ENCODE measurements around the gene ERP44. TPM values are rescaled to one million over a fixed set of nuclear protein-coding genes. Genes with fewer than 3 reads are reported as not detected.
A peak's percentile ranks its signal among the peaks of the same experiment; 100 is the strongest.
"Not testable (repeated sequence)": the region's sequence is repeated elsewhere in the genome, so short reads cannot be mapped to it uniquely, and the experiment has no call there.

Gene ERP44
- polyA plus RNA-seq, 4 donors, result 11.9 to 43.6 (median 21.1) TPM

DNA sequence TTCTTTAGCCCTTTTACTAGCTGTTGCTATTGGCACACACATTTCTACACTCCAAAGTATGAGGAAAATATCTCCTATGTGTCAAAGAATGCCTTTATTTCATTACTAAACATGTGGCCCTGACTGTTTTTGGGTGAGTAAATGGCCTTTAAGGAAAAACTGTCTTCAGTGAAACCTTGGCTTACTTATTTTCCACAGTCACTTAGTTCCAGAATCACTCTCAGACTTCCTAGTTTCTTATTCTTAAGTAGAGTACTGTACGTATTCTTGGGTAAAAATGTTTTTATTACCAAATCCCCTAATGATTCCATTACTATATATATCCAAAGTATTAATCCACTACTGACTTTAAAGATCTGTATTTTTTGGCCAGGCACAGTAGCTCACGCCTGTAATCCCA is 27.5 kb downstream of the ERP44 start:
- DNase-seq, result no peak
- no peaks in the 10 kb centered on the region for H3K36me3 ChIP-seq (ENCODE audit: control insufficient read depth in 3 of 3, insufficient read depth in 2 of 3, low read depth in 1 of 3, low read length in 3 of 3)
- H3K4me3 ChIP-seq (ENCODE audit: low read depth in 1 of 3, low read length in 3 of 3), result no peak overlapping the region
- peaks cover 0 to 5% (median 3%) of the 10 kb centered on the region in 3 donors for H3K4me1 ChIP-seq (ENCODE audit: control insufficient read depth in 3 of 3, insufficient read depth in 2 of 3, low read depth in 1 of 3, low read length in 2 of 3)
- H3K27me3 ChIP-seq (ENCODE audit: control insufficient read depth in 3 of 3, insufficient read depth in 3 of 3, low read length in 3 of 3), result no peaks in the 10 kb centered on the region
- no peaks in the 10 kb centered on the region for H3K9me3 ChIP-seq (ENCODE audit: control insufficient read depth in 2 of 2, insufficient read depth in 1 of 2, low read depth in 1 of 2, low read length in 1 of 2)
- 87 to 92% (median 87%) methylated on average over 2 of the region's 2 CpGs for WGBS, 3 donors
- no peak for FAIRE-seq
- H3K27ac ChIP-seq (ENCODE audit: low read depth in 1 of 3, low read length in 2 of 3), result no peak overlapping the region

DNA sequence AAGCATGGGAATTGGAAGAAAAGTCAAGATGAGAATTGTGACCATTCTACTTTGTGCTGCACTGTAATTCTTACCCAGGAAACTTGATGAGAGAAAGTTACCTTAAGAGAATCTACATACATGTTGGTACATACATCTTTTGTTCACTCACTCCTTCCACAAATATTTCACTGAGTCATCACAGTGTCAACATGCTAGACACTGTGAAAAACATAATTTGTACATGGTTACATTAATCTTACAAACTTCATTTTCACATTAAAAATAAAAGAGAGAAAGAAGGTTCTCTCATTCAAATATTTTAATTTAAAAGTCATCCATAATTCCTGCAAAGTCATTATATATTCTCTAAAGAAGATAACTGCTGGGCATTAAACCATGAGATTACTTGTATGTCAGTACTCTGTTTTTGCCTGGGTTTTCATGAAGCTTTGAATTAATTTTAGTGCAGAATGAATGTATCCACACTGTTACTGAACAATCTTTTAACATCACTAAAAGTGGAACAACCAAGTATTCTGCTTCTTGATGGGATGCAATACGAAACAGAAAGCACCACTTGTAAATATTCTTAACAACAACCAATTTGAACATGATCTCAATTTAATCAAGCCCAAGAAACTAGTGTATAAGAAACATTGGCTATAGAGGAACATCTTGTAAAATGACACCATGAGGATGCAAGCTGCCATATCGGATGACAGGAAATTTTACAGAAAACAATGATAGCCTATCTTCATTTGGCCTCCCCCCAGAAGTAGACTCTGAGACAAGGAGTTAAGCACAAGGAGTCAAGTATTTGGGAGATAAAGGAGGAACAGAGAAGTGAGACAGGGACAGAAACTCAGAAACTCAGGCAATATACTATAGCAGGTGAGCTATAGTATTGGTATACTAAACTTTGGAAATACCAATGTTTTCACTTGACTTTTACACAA is 28.4 kb downstream of the ERP44 start:
- Histone ChIP-seq H3K36me3 (ENCODE audit: control insufficient read depth in 3 of 3, insufficient read depth in 2 of 3, low read depth in 1 of 3, low read length in 3 of 3) (no peaks in the 10 kb centered on the region), H3K27ac (ENCODE audit: low read depth in 1 of 3, low read length in 2 of 3) (no peak overlapping the region), H3K27me3 (ENCODE audit: control insufficient read depth in 3 of 3, insufficient read depth in 3 of 3, low read length in 3 of 3) (no peaks in the 10 kb centered on the region), H3K9me3 (ENCODE audit: control insufficient read depth in 2 of 2, insufficient read depth in 1 of 2, low read depth in 1 of 2, low read length in 1 of 2) (no peaks in the 10 kb centered on the region), H3K4me3 (ENCODE audit: low read depth in 1 of 3, low read length in 3 of 3) (no peak overlapping the region), H3K4me1 (ENCODE audit: control insufficient read depth in 3 of 3, insufficient read depth in 2 of 3, low read depth in 1 of 3, low read length in 2 of 3) (peaks cover 0 to 5% (median 3%) of the 10 kb centered on the region in 3 donors)
- FAIRE-seq (no peak), DNase-seq (no peak)
- 68 to 94% (median 93%) methylated on average over 2 of the region's 2 CpGs for WGBS, 3 donors

DNA sequence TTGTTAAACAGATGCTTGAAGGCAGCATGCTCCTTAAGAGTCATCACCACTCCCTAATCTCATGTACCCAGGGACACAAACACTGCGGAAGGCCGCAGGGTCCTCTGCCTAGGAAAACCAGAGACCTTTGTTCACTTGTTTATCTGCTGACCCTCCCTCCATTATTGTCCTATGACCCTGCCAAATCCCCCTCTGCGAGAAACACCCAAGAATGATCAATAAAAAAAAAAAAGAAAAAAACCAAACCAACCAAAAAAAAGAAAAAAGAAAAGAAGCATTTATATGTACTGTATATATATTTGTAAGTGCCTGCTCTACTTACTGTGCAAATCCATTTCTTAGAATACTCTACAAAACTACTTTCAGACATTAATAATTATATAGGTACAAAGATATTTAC is 29.7 kb downstream of the ERP44 start:
- FAIRE-seq; H3K36me3 ChIP-seq (ENCODE audit: control insufficient read depth in 3 of 3, insufficient read depth in 2 of 3, low read depth in 1 of 3, low read length in 3 of 3); H3K4me3 ChIP-seq (ENCODE audit: low read depth in 1 of 3, low read length in 3 of 3); H3K4me1 ChIP-seq (ENCODE audit: control insufficient read depth in 3 of 3, insufficient read depth in 2 of 3, low read depth in 1 of 3, low read length in 2 of 3); H3K27ac ChIP-seq (ENCODE audit: low read depth in 1 of 3, low read length in 2 of 3); H3K27me3 ChIP-seq (ENCODE audit: control insufficient read depth in 3 of 3, insufficient read depth in 3 of 3, low read length in 3 of 3); DNase-seq; H3K9me3 ChIP-seq (ENCODE audit: control insufficient read depth in 2 of 2, insufficient read depth in 1 of 2, low read depth in 1 of 2, low read length in 1 of 2): not testable (repeated sequence)
- WGBS, 3 donors, result 89 to 100% methylated on average over 1 of the region's 3 CpGs; no CpG with 5 or more reads in 1 of the 3 donors

DNA sequence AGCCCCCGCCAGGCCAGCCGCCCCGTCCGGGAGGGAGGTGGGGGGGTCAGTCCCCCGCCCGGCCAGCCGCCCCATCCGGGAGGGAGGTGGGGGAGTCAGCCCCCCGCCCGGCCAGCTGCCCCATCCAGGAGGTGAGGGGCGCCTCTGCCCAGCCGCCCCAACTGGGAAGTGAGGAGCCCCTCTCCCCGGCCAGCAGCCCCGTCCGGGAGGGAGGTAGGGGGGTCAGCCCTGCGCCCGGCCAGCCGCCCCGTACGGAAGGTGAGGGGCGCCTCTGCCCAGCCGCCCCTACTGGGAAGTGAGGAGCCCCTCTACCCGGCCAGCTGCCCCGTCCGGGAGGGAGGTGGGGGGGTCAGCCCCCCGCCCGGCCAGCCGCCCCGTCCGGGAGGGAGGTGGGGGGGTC is 30.8 kb downstream of the ERP44 start:
- H3K4me3 ChIP-seq (ENCODE audit: low read depth in 1 of 3, low read length in 3 of 3); FAIRE-seq; H3K27ac ChIP-seq (ENCODE audit: low read depth in 1 of 3, low read length in 2 of 3); H3K27me3 ChIP-seq (ENCODE audit: control insufficient read depth in 3 of 3, insufficient read depth in 3 of 3, low read length in 3 of 3); H3K9me3 ChIP-seq (ENCODE audit: control insufficient read depth in 2 of 2, insufficient read depth in 1 of 2, low read depth in 1 of 2, low read length in 1 of 2); H3K4me1 ChIP-seq (ENCODE audit: control insufficient read depth in 3 of 3, insufficient read depth in 2 of 3, low read depth in 1 of 3, low read length in 2 of 3); H3K36me3 ChIP-seq (ENCODE audit: control insufficient read depth in 3 of 3, insufficient read depth in 2 of 3, low read depth in 1 of 3, low read length in 3 of 3); DNase-seq: not testable (repeated sequence)
- WGBS, 3 donors, result 96 to 100% (median 100%) methylated on average over 10 to 28 of the region's 30 CpGs

DNA sequence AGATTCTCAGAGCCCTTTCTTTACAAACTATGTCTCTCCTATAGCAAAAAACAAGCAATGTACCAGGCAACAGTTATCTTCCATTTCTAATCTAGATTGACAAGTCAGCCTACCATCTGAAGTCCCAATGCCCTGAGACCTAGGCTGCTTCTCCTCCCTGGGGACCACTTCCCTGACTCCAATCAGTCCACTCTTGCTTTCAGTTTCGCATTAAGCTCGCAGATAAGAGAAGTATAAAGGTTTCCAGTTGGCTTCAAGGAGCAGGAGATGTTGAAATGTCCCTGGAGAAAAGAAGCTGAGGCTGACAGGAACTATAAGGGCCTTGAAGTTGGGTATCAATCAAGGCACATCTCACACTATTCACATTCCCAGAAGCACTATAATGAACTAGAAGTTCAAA is 32.3 kb downstream of the ERP44 start:
- 7 to 37% (median 19%) methylated on average over 2 of the region's 2 CpGs for WGBS, 3 donors
- peak overlapping the region in 1 of 3 donors; percentile 23 for H3K27ac ChIP-seq (ENCODE audit: low read depth in 1 of 3, low read length in 2 of 3)
- no peaks in the 10 kb centered on the region for H3K9me3 ChIP-seq (ENCODE audit: control insufficient read depth in 2 of 2, insufficient read depth in 1 of 2, low read depth in 1 of 2, low read length in 1 of 2)
- FAIRE-seq (no peak), DNase-seq (peak; percentile 75 to 78)
- no peaks in the 10 kb centered on the region for H3K27me3 ChIP-seq (ENCODE audit: control insufficient read depth in 3 of 3, insufficient read depth in 3 of 3, low read length in 3 of 3)
- peaks cover 3 to 9% (median 5%) of the 10 kb centered on the region in 3 donors for H3K4me1 ChIP-seq (ENCODE audit: control insufficient read depth in 3 of 3, insufficient read depth in 2 of 3, low read depth in 1 of 3, low read length in 2 of 3)
- no peak overlapping the region for H3K4me3 ChIP-seq (ENCODE audit: low read depth in 1 of 3, low read length in 3 of 3)
- H3K36me3 ChIP-seq (ENCODE audit: control insufficient read depth in 3 of 3, insufficient read depth in 2 of 3, low read depth in 1 of 3, low read length in 3 of 3), result no peaks in the 10 kb centered on the region

DNA sequence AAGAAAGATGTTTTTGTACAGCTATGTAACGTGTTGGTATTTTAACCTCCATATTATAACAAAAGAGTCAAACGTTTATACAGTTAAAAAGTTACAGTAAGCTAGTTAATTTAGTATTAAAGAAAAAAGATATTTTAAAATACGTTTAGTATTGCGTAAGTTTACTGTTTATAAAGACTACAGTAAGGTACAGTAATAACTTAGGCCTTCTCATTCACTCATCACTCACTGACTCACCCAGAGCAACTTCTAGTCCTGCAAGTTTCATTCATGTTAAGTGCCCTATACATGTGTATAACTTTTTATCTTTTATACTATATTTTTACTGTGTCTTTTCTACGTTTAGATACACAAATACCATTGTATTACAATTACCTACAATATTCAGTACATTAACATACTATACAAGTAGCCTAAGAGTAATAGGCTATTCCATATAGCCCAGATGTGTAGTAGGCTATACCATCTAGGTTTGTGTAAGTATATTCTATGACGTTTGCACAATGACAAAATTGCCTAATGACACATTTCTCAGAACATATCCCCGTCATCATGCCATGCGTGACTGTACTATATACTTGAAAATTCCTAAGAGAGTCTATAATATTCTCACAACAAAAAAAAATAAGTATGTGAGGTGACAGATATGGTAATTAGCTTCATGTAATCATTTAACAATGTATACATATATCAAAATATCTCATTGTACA is 33.8 kb downstream of the ERP44 start:
- no peaks in the 10 kb centered on the region for H3K36me3 ChIP-seq (ENCODE audit: control insufficient read depth in 3 of 3, insufficient read depth in 2 of 3, low read depth in 1 of 3, low read length in 3 of 3)
- no peaks in the 10 kb centered on the region for H3K9me3 ChIP-seq (ENCODE audit: control insufficient read depth in 2 of 2, insufficient read depth in 1 of 2, low read depth in 1 of 2, low read length in 1 of 2)
- FAIRE-seq (no peak), DNase-seq (no peak)
- peaks cover 3 to 9% (median 3%) of the 10 kb centered on the region in 3 donors for H3K4me1 ChIP-seq (ENCODE audit: control insufficient read depth in 3 of 3, insufficient read depth in 2 of 3, low read depth in 1 of 3, low read length in 2 of 3)
- H3K27ac ChIP-seq (ENCODE audit: low read depth in 1 of 3, low read length in 2 of 3), result no peak overlapping the region
- WGBS, 3 donors, result 80 to 83% (median 82%) methylated on average over 8 of the region's 8 CpGs
- H3K27me3 ChIP-seq (ENCODE audit: control insufficient read depth in 3 of 3, insufficient read depth in 3 of 3, low read length in 3 of 3), result no peaks in the 10 kb centered on the region
- H3K4me3 ChIP-seq (ENCODE audit: low read depth in 1 of 3, low read length in 3 of 3), result no peak overlapping the region

DNA sequence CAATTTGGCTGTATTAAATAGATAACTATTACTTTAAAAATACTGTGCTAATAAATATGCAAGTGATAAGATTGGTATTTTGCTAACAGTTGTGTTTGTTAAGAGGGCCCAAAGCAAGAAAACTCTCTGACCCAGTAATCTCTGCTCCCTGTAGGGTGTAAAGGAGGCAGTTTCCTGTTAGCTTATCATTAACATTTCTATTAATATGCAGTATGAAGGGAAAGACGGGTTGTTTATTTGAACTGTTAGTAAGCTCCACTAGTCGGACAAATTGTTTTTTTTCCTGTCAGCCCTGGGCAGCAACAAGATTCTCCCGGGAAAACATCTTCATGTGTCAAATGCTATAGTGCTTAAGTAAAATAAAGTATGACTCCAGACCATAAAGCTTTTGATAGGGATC is 35.6 kb downstream of the ERP44 start:
- DNase-seq (peak; percentile 51 to 63), FAIRE-seq (no peak)
- H3K27me3 ChIP-seq (ENCODE audit: control insufficient read depth in 3 of 3, insufficient read depth in 3 of 3, low read length in 3 of 3), result no peaks in the 10 kb centered on the region
- H3K9me3 ChIP-seq (ENCODE audit: control insufficient read depth in 2 of 2, insufficient read depth in 1 of 2, low read depth in 1 of 2, low read length in 1 of 2), result no peaks in the 10 kb centered on the region
- H3K36me3 ChIP-seq (ENCODE audit: control insufficient read depth in 3 of 3, insufficient read depth in 2 of 3, low read depth in 1 of 3, low read length in 3 of 3), result peaks cover 0 to 4% (median 0%) of the 10 kb centered on the region in 3 donors
- H3K4me3 ChIP-seq (ENCODE audit: low read depth in 1 of 3, low read length in 3 of 3), result no peak overlapping the region
- 14 to 27% (median 24%) methylated on average over 3 of the region's 3 CpGs for WGBS, 3 donors
- H3K4me1 ChIP-seq (ENCODE audit: control insufficient read depth in 3 of 3, insufficient read depth in 2 of 3, low read depth in 1 of 3, low read length in 2 of 3), result peaks cover 3 to 9% (median 3%) of the 10 kb centered on the region in 3 donors
- no peak overlapping the region for H3K27ac ChIP-seq (ENCODE audit: low read depth in 1 of 3, low read length in 2 of 3)

DNA sequence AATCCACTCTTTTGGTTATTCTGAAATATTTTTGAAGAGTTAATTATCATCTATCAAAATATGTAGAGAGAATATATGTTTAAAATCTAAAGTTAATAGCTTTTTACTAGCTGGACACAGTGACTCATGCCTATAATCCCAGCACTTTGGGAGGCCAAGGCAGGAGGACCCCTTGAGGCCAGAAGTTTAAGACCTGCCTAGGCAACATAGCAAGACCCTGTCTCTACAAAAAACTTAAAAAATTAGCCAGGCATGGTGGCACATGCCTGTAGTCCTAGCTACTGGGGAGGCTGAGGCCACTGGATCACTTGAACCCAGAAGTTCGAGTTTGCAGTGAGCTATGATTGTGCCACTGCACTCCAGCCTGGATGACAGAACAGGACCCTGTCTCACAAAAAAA is 36.1 kb downstream of the ERP44 start:
- H3K27ac ChIP-seq (ENCODE audit: low read depth in 1 of 3, low read length in 2 of 3); H3K36me3 ChIP-seq (ENCODE audit: control insufficient read depth in 3 of 3, insufficient read depth in 2 of 3, low read depth in 1 of 3, low read length in 3 of 3); DNase-seq; H3K4me3 ChIP-seq (ENCODE audit: low read depth in 1 of 3, low read length in 3 of 3); H3K9me3 ChIP-seq (ENCODE audit: control insufficient read depth in 2 of 2, insufficient read depth in 1 of 2, low read depth in 1 of 2, low read length in 1 of 2); H3K27me3 ChIP-seq (ENCODE audit: control insufficient read depth in 3 of 3, insufficient read depth in 3 of 3, low read length in 3 of 3); FAIRE-seq; H3K4me1 ChIP-seq (ENCODE audit: control insufficient read depth in 3 of 3, insufficient read depth in 2 of 3, low read depth in 1 of 3, low read length in 2 of 3): not testable (repeated sequence)
- WGBS, 3 donors, result 45 to 83% (median 78%) methylated on average over 1 of the region's 1 CpG
